GM18867 (cell line): Measurements from ENCODE around the gene TAP2.
"Not testable (repeated sequence)": the region's sequence is repeated elsewhere in the genome, so short reads cannot be mapped to it uniquely, and the experiment has no call there.

Source experiments
- ATAC-seq: cut with Tn5 transposase; IDR thresholded peaks from one replicate; pipeline ENCODE4 v1.9.1; 2021; ENCODE audit warnings: mild to moderate bottlenecking, moderate library complexity; ENCODE audit not compliant: unreplicated experiment

Gene TAP2

GRCh38 chr6:32836873-32837272, 1.7 kb downstream of the TAP2 start:
- ATAC-seq, result no peak

DNA sequence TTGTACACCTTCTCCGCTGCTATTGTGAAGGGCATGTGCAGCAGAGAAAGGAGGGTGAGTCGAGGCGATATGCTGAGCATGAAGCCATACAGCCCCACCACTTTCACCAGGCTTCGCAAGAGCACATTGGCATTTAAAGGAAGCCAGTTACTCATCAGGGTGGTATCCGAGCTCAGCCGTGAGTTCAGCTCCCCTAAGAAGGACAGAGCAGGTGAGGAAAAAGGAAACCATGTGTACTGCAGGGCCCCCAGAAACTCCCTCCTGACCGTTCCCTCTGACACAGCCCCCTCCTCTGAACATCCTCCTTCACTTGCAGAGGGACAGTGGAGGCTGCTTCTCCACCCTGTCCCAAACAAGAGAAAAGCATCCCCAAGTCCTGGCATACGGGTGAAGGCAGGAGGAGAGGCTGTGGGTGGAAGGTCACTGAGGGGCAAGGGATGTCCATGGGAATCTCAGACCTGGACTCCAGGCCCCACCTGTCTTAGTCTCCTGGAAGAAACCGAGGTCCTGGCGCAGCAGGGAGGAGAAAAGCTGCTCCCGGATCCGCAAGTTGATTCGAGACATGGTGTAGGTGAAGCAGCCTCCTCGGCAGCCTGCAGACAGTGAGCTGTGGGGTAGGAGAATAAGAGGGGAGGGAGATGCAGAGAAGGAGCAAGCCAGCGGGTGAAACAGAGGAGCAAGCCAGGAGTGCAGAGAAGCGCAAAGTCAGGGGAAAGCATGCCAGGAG, 3.2 kb downstream of the TAP2 start:
- no peak for ATAC-seq

GRCh38 chr6:32833664-32834063, 4.9 kb downstream of the TAP2 start:
- ATAC-seq, result no peak

GRCh38 chr6:32832535-32832934, 6.0 kb downstream of the TAP2 start:
- ATAC-seq, result no peak

- ATAC-seq, result no peak
These were observed 7.6 kb downstream of the TAP2 start for GRCh38 chr6:32830936-32831335.

DNA sequence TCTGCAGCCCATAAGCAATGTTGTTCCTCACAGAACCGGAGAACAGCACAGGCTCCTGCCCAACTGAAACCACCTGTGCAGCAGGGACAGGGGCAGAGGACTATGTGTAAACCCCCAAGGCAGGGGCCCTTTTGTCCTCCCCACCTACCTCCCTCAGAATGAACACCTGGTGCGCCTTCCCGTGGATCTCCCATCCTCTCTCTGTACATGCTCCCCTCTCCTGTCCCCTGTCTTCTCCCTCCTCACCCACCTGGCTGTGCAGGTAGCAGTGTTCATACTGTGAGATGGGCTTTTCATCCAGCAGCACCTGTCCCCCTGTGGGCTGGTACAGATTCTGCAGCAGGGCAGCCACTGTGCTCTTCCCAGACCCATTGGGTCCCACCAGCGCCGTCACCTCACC, 8.5 kb downstream of the TAP2 start:
- ATAC-seq, result no peak

DNA sequence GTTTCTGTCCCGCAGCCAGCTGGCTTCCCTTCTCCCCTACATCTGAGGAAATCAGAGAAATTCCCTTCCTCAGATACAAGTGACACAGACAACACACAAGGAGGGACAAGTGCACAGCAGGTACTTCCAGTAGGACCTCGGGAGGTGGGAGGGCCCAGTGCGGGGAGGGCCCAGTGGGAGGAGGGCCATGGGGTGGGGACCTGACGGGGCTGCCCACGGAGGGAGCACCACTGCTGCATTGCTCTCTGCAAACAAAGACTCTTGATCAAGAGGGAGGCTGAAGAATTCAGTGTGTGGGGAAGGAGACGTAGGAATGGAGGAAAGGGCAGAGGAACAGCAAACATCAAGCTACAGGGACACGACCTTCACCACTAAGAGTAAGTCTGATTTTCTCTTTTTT, 9.0 kb downstream of the TAP2 start:
- no peak for ATAC-seq

GRCh38 chr6:32827025-32827424, 11.5 kb downstream of the TAP2 start:
- ATAC-seq, result no peak

DNA sequence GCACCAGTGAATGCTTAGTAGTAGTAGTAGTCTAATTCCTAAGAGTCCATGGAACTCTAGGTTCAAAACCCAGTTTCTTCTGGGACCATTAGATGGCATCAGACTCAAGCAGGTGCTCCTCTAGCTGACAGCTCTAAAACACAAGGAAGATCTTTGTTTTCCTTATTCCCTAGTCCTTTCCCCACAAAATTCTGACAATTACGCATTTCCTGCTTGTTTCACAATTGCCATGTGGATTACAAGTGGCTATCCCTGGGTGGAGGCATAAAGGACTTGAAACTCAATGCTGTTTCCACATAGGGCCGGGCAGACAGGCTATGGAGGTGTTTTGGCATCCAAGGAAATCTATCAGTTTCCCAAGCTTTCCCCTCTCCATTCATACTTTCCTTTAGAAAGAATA, 12.6 kb downstream of the TAP2 start:
- no peak for ATAC-seq

DNA sequence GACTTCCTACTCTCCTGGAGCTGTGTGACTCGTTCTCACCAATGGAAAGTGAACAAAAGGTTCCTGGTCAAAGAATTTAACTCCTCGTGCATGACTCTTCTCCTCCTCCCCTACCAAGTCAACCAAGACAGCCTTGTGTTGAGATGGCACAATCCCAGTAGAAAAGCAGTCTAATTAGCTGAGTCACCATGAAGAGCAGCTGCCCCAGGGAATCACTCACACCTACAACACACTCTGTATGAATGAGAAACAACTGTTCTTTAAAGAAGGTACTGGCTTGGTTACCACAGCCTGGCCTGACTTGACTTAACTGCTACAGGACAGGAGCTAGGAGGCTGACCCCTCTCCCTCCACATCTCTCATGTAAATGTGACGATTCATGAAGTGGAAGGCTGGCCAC, 18.8 kb downstream of the TAP2 start:
- ATAC-seq, result no peak

DNA sequence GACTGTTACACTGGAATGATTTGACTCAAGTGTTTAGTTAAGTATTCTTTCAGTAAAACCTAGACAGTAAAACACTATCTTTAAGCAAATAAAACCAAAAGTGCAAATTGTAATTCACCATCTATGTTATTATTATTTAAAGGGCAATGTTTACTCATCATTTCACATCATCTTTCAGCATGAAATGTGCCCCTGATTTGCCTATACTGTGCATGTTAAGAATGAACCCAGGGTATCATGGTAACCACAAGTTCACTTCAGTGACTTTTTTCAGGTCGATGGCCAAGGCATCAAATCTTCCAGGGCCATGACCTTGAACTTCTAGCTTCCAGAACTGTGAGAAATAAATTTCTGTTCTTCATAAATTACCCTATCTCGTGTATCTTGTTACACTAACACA, 19.7 kb downstream of the TAP2 start:
- ATAC-seq, result no peak

DNA sequence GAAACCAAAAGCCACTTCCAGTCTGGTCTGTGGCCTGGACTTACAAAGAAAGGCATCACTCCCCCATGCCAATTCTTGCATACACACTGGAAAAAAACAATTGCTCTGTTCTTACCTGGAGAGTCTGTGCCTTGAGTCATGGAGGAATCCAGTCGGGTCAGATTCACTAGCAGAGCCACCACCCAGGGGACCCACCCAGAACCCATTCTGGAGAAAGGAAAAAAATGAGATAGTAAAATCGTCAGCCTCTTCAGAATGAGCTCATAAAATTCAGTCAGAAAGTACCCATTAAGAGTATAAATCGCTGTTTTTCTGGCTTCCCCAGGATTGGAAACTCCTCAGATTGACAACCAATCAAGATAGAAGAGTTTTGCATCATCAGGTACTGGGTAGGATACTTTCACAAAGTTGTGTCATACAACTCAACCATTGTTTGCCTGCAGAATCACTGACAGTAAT, 21.8 kb downstream of the TAP2 start, which contains the start of gene HLA-DOB:
Gene HLA-DOB, minus strand, starts transcription at position 257 of the 459 bp plus-strand sequence. Its CDS starts 51 bp downstream, at position 206.
- ATAC-seq, result peak; percentile 46

DNA sequence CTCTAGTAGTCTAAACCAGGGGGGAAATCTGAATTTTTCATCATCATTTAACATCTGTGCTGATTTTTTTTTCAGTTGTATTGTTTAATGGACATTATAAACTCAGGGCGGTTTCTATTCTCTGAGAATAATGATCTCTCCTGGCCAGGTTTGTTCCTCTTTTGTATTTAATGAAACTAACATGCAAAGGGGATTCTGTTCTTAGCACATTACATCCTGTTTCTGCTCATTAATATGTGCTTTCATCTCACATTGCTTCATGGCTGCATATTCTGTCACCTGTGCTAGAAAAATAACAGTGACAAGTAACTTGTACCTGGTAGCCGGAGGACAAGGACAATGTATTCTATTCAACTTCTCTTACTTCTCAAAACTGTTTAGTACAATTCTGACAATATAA, 22.5 kb downstream of the TAP2 start:
- peak; percentile 62 for ATAC-seq

GRCh38 chr6:32815115-32815514, 23.4 kb downstream of the TAP2 start:
- no peak for ATAC-seq

GRCh38 chr6:32814145-32814544, 24.4 kb downstream of the TAP2 start:
- no peak for ATAC-seq

DNA sequence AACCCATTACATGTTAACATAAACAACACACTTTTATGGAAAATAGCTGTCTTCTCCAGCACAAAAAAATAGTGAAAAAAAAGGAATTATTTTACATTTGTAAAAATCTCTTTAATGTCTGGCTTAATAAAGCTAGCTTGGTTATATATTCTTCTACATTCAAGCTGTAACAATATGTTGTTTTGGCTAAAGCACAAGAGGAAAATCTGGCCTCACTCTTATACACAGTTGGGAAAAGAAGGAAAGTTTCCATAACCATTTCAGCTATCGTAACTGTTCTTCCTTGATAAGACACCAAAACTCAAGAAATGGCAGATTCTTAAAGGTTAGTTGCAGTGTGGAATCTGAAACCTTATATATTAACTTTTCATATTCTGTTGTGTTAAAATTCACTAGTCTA, 29.4 kb downstream of the TAP2 start:
- ATAC-seq, result no peak

DNA sequence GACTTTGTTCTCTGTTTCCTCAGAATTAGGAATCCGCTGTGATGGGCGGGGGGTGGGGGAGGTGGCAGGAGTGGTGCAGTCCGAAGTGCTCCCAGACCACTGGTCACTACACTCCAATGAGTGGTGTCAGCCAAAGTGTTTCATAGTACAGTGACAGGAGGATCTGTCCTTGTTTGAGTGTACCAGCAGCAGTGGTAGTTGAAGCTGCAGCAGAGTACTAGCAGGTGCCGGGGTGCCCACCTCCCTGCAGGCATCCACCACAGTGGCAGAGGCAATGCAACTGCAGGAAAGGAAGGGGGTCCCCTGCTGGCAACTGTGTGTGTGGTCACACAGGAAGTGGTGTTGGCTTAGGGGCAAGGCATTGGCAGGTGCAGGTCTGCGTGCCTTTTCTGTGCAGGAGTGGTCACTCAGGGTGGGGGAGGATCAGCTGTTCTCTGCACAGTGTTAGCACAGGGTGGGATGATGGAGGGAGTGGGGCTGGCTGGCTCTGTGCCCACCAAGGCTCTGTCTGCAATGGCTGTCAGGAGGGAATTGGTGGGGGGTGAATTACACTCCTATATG, 31.4 kb downstream of the TAP2 start:
- no peak for ATAC-seq

- not testable (repeated sequence) for ATAC-seq
These were observed 33.1 kb downstream of the TAP2 start for GRCh38 chr6:32805404-32805803.

DNA sequence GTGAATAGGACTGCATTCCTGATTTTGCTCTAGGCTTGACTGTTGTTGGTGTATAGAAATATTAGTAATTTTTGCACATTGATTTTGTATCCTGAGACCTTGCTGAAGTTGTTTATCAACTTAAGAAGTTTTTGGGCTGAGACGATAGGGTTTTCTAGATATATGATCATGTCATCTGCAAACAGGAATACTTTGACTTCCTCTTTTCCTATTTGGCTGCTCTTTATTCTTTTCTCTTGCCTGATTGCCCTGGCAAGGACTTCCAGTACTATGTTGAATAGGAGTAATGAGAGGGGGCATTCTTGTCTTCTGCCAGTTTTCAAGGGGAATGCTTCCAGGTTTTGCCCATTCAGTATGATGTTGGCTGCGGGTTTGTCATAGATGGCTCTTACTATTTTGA, 35.1 kb downstream of the TAP2 start:
- no peak for ATAC-seq

DNA sequence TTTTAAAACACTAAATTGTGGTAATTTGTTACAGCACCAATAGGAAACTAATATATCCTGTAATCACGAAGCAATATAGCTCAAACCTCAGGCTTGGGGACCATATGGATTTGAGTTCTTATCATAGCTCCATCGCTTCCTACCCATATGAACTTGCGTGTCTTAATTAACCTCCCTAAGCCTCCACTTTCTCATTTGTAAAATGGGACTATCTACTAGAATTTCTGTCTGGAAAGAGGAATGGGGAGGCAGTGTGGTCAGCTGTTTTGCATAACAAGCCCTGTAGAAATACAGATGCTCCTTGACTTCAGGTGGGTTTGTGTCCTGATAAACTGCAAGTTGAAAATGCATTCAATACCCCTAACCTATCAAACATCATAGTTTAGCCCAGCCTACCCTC, 38.8 kb downstream of the TAP2 start:
- no peak for ATAC-seq

DNA sequence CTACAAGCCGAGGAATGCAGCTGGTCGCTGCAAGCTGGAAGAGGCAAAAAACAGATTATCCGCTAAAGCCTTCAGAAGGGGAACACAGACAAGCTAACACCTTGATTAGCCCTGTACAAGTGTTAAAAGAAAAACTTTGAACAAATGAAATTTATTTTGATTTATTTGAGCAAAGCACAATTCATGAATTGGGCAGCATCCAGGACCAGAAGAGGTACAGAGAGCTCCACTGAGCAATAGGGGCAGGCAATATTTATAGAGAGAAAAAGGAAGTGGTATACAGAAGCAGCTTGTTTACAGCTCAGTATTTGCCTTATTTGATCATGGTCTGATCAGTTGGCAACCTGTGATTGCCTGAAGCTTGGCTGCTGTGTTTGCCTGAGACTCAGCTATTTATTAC, 39.4 kb downstream of the TAP2 start:
- no peak for ATAC-seq

DNA sequence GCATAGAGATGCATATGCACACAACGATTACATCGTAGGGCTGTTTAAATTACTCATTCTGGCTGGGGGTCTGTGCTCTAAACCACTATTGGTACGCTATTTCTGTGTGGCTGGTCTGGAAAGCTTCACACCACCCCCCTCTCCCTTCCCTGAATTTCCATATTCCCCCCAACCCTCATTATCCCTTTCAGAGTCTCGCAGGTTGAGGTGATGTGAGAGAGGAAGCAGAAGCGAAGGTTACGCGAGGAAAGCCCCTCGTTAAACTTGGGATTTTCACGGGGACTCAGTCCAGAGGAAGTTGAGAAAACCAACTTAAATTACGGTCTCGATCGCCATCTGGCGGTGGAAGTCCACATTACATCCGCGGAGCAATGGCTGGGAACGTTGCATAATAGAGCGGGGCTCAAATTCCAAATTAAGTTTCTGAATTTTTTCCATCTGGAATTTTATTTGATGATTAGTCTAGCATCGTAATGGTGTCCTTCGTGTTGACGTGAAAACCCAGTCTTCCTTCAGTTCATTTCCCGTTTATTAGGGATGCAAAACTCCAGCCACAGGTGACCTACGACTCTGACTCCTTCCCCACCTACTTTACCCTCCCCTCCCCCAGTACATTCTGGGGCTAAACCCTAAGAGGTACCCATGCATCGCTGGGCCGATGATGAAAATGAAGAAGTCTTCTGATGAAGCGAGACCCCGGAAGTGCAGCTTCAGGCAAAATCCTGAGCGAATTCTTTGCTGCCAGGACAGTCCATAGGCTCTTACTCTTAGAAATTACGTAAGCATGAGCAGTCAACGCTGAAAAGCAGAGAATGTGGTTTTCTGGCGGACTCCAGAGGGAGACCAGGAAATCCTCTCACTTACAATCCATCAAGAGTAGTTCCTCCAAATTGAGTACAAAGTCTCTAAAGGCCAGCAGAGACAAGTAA, 41.4 kb downstream of the TAP2 start:
- ATAC-seq, result no peak
